NCI-H226 (cell line): ENCODE measurements around the gene SLC15A3.
"Not testable (repeated sequence)": the region's sequence is repeated elsewhere in the genome, so short reads cannot be mapped to it uniquely, and the experiment has no call there.

Experiments used
- DNase-seq: peaks from one replicate; pipeline ENCODE4 v3.0.0-alpha.2; 2015

The SLC15A3 gene

DNA sequence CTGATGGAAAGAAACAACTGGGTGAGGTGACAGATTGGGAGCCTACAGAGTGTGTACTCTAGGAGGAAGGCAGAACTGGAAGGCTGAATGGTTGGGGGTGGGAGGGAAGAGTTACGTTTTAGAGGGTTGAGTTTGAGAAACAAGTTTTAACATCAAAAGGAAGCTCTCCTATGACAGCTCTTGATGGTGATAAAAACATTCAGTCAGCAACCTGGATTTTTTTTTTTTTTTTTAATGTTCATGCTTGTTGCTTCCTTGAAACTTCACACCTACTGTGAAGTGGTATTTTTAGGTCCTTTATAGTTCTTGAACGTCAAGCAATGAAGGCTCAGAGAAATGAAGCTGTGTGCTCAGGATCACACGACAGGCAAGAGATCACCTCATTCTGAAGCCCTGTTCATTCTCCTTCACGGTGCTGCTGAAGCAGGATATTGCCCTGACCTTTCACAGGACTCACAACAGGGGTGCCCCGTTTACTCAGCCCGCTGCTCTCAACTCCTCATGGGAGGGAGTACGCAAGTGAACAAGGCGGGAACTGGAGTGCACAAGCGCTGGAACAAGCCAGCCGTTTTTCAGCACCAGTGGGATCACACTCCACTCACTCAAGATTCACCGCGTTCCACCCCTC lies 39.6 kb downstream of the SLC15A3 start:
- no peak for DNase-seq

DNA sequence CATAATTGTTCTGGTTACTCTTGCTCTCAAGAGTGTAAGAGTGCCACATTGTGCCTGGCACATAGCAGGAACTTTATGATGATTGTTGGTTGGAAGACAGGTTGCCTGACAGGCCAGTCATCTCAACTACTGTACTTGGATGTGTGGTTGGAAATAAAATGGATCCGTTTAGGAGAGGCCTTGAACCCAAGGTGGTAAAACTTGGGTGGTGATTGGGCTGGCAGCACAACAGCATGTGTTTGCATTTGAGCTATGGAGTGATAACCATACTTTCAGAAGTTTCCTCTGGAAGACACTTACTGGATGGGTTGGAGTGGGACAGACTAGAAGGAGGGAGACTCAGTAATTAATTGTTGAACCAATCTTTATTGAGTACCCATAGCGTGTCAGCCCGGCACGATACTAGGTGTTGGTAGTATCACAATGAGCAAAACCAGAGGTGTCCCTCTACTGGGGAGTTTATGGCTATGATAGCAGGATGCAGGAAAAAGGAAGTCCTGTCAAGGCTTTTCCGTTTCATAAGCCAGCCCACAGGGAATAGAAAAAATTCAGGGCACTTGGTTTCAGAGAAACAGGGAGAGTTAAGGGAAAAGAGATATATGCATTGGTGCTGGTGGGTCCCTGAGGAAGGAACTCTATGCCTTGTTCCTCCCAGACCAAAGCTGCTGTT lies 41.1 kb downstream of the SLC15A3 start:
- no peak for DNase-seq

- no peak for DNase-seq
Measured at GRCh38 chr11:60910281-60910687, 41.7 kb downstream of the SLC15A3 start.

DNA sequence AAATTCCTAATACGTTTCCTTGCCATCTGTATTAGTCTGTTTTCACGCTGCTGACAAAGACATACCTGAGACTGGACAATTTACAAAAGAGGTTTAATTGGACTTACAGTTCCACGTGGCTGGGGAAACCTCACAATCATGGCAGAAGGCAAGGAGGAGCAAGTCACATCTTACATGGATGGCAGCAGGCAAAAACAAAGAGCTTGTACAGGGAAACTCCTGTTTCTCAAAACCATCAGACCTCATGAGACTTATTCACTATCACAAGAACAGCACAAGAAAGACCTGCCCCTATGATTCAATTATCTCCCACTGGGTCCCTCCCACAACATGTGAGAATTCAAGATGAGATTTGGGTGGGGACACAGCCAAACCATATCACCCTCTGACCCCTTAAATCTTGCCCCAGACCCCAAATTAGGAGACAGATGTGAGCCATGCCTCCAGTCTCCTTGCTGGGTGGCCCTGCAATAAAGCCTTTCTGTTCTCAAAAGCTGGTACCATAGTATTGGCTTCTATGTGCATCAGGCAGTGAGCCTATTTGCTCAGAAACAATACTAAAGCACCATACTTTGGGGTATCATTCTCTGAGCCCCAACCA lies 42.2 kb downstream of the SLC15A3 start:
- DNase-seq, result not testable (repeated sequence)

GRCh38 chr11:60908803-60909202 lies 43.2 kb downstream of the SLC15A3 start:
- DNase-seq, result no peak

DNA sequence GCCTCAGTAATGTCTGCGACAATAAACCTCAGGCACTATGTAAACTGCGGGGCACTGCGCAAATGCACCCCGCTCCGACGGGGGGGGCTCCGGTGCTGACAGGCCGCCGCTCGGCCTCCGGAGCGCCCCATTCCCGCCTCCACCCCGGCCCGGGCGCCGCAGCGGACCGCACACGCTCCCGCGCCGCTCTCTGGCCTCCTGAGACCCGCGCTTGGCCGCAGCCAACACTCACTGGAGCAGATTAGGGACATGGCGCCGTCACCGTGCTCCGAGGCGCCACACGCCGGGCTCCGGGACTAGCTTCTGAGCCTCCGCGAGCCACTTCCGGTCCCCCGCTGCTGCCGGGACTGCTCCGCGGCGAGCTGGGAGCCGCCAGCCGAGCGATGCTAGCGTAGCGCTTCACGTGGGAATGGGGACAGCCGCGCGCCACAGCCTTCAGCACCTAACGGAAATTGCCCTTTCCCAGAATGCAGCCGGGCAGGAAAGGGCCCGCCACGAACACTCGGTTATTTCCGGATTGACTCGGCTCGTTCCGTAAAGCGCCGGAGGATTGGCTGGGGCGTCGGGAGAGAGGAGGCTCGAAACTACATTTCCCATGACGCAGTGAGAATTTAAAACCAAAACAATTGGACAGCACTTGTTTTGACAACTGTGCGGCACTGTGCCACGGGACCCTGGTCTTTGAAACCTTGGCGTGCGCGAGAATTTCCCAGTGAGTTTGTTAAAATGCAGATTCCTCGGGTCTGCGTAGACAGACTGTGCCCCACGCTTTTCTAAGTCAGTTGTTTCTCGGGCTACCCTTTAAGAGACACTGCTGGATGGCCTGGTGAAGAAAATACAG lies 45.6 kb downstream of the SLC15A3 start, which contains the start of gene PRPF19:
Gene PRPF19, minus strand, starts transcription at position 454 of the 841 bp plus-strand sequence. Its CDS starts 203 bp downstream, at position 251.
- DNase-seq, result peak; percentile 93

DNA sequence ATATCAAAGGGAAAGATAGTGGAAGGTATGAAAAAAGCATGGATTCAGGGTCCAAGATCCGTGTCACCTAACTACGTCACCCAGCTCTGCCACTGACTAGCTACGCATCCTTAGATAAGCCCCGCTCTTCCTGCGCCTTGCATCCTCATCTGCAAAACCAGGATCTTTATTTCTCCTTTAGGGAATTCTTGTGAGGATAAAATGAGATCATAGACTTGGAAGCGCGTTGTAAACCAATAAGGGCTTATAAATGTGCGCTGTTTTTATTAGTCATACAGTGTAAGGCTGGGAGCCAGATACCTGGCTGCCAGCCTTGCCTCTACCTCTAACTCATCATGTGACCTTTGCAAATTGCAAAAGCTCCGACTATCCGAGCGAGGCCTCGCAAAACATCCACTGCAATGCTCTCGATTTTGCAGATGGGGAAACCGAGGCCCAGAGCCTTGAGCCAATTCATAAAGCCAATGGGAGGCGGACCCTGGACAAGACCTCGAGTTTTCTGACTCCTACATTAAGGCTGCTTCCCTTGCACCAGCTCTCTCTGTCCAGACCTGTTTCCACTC lies 46.3 kb downstream of the SLC15A3 start:
- peak; percentile 74 for DNase-seq

- DNase-seq, result no peak
Measured at GRCh38 chr11:60905047-60905446, 46.9 kb downstream of the SLC15A3 start.

- no peak for DNase-seq
Measured at GRCh38 chr11:60902625-60903024, 49.4 kb downstream of the SLC15A3 start.

- no peak for DNase-seq
Measured at GRCh38 chr11:60900673-60901404, 51.1 kb downstream of the SLC15A3 start.

DNA sequence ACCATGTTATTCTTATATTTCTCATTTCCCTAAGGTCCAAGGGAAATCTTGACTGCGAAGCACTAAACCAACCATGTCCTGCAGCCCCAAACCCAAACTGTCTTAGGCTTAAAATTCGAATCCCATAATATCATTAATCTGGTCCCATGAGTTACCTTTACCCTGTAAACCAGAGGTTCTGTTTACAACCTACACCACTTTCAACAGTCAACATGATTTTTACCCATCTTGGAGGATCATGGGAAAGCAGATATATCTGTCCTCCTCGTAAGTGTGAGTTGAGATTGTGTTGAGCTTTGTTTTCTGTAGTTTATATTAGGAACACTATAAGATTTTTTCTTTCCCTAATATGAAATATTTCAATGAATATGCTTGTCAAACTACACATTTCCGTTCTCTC lies 52.0 kb downstream of the SLC15A3 start:
- DNase-seq, result no peak

DNA sequence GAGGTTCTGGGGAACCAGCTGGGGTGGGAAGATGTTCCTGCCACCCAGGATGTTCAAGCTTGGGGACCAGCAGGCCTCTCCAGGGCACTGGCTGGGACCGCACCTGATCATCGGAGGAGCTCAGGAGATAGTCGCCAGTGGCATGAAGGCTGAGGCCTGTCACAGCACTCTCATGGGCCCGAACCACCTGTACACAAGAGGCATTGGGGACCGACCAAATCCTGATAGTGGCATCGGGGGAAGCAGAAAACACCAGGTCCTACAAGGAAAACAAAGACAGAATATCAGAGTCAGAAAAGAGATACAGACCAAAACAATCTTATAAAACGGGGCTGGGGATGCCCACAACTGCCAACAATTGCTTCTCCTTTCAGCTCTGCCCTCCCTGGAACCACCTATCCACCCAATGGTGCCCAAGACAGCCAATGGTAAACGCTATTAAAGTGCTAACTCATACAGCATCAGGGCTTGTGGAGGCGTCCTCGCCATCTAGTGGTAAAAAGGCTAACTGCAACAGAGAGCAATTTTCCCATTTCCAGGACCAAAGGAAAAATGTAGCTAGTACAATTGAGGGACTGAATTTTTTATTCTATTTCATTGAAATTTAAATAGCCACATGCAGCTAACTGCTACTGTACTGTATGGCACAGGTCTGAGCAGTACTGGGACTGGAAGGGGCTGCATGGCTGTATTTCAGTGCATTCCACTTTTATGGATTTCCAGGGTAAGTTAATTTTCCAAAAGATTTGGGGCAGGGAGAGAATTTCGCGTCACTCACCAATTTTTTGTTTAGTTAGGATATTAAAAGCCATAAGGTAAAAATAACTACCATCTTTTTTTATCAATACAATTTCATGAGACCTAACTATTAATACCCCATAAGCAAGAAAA lies 52.7 kb downstream of the SLC15A3 start:
- peak; percentile 35 for DNase-seq

DNA sequence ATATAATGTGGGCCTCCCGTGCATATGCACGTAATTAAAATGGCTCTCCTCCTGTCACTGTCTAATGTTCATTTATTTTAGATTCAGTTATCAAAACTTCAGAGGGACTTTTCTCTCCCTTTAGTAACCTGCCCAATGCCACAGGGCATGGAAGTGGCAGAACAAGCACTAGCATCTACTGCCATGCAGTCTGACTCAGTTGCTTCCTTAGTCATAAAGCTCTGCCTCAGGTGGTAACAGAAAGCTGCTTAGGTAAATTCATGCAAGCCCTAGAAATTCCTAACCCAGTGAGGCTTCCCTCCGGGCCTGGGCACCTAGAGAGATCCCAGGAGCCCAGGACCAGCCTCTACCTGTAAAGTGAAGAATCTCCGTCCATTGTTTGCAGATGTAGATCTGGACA lies 54.5 kb downstream of the SLC15A3 start:
- DNase-seq, result no peak

- no peak for DNase-seq
Measured at GRCh38 chr11:60895687-60896086, 56.3 kb downstream of the SLC15A3 start.

DNA sequence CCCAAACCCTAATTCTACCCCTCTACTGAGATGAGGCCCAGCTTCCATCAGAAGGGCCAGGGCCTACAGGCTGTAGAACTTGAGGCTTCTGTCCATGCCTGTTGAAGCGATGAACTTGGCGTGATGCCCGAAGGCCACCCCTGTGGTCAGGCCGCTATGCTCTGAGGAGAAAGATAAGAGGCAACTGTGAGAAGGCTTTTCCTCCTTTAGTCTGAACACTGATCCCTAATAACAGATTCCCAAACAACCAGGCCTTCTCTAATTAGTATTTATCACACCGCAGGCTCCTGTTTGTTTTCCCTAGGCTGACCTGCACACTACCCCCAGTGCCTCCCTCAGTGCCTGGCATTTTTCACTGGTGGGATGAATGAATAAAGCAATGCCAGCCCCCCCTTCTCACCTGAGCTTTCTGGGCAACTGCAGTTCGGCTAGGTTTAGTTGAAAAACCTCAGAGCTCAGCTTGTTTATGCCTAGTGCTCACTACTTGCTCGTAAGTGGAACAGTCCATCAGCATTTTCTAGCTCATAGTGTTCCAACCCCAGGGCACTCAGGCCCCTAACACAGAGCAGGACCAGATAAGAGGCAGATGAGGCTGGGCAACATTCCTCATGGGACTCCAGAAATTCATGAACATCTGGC lies 60.8 kb downstream of the SLC15A3 start:
- no peak for DNase-seq

- no peak for DNase-seq
Measured at GRCh38 chr11:60890696-60891095, 61.3 kb downstream of the SLC15A3 start.

DNA sequence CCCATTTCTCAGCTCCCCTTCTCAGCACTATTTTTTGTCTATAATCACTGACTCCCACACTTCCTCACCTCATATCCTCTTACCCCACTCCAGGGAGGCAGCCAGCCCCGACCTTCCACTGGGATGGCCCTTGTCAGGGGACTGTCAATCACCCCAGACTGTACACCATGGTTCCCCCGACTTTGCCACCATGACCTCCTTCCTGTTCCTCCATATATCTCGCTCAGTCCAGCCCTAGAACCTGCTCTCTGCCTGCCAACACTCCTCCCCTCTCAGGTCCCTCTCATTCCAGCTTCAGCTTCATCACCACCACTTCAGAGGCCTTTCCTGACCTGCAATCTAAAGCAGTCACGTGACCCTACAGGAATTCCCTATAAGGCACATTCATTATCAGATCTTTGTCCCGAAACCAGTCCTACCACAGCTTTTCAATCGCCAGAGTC lies 62.1 kb downstream of the SLC15A3 start:
- no peak for DNase-seq

- DNase-seq, result no peak
Measured at GRCh38 chr11:60887556-60887955, 64.4 kb downstream of the SLC15A3 start.
